Measurements from ENCODE around the gene ZNF578.
A peak's percentile ranks its signal among the peaks of the same experiment; 100 is the strongest.
"Not testable (repeated sequence)": the region's sequence is repeated elsewhere in the genome, so short reads cannot be mapped to it uniquely, and the experiment has no call there.

ZNF578 gene

DNA sequence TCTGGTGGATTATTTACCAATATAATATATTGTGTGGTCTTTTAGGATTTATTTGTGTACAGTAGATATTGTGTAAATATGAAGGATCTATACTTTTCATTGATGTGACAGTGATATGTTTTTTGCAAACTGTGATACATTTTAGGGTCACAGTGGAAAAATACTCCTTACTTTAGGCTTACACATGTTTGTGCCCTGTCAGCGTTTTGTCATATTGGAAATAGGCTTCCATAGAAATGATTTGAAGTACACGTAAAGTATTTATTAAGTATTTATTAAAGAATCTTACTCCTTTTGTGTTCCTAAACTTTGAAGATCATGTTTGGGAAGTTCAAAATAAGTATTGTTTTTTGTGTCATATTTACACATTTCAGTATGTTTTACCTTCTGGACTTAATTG is 79.1 kb downstream of the ZNF578 start:
- no peaks in the 10 kb centered on the region for H3K9me3 ChIP-seq (ENCODE audit: control insufficient read depth, low read length)
- TF ChIP-seq, protein P1, sequence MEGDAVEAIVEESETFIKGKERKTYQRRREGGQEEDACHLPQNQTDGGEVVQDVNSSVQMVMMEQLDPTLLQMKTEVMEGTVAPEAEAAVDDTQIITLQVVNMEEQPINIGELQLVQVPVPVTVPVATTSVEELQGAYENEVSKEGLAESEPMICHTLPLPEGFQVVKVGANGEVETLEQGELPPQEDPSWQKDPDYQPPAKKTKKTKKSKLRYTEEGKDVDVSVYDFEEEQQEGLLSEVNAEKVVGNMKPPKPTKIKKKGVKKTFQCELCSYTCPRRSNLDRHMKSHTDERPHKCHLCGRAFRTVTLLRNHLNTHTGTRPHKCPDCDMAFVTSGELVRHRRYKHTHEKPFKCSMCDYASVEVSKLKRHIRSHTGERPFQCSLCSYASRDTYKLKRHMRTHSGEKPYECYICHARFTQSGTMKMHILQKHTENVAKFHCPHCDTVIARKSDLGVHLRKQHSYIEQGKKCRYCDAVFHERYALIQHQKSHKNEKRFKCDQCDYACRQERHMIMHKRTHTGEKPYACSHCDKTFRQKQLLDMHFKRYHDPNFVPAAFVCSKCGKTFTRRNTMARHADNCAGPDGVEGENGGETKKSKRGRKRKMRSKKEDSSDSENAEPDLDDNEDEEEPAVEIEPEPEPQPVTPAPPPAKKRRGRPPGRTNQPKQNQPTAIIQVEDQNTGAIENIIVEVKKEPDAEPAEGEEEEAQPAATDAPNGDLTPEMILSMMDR (IDR thresholded peaks at IDR 0.05), result no peak
- H3K36me3 ChIP-seq (ENCODE audit: control insufficient read depth, insufficient read depth, low read length), result no peaks in the 10 kb centered on the region
- H2AFZ ChIP-seq, result no peak overlapping the region
- no peaks in the 10 kb centered on the region for H3K27me3 ChIP-seq (ENCODE audit: control insufficient read depth, insufficient read depth, low read length)
- H3K4me1 ChIP-seq, result no peaks in the 10 kb centered on the region
- H3K9ac ChIP-seq, result no peak overlapping the region
- H3K79me2 ChIP-seq, result peaks cover 22% of the 10 kb centered on the region
- no peak overlapping the region for H3K4me3 ChIP-seq (ENCODE audit: low read depth, low read length)
- no peak overlapping the region for H3K4me2 ChIP-seq (ENCODE audit: low read length)
- no peak overlapping the region for H3K27ac ChIP-seq

DNA sequence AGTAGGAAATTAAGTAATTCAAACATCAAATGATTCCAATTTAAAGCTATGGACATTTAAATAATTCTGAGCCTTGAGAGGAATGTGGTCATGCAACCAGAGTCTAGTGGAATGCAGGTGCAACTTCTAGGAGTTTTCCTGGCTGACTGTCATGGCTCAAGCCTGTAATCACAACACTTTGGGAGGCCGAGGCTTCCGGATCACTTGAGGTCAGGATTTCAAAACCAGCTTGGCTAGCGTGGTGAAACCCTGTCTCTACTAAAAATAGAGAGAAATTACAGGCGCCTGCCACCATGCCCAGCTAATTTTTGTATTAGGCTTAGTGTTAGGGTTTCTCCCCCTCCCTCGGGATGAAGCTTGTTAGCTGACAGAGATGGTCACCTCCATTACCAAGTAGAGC is 80.5 kb downstream of the ZNF578 start:
- Histone ChIP-seq H2AFZ (no peak overlapping the region), H3K9ac (no peak overlapping the region), H3K27me3 (ENCODE audit: control insufficient read depth, insufficient read depth, low read length) (no peaks in the 10 kb centered on the region), H3K79me2 (peaks cover 19% of the 10 kb centered on the region), H3K9me3 (ENCODE audit: control insufficient read depth, low read length) (no peaks in the 10 kb centered on the region), H3K36me3 (ENCODE audit: control insufficient read depth, insufficient read depth, low read length) (no peaks in the 10 kb centered on the region), H3K4me2 (ENCODE audit: low read length) (peak overlapping the region; percentile 47), H3K4me3 (ENCODE audit: low read depth, low read length) (peak overlapping the region; percentile 24), H3K4me1 (no peaks in the 10 kb centered on the region), H3K27ac (peak overlapping the region; percentile 70)
- TF ChIP-seq, protein P1 (IDR thresholded peaks at IDR 0.05), result no peak

DNA sequence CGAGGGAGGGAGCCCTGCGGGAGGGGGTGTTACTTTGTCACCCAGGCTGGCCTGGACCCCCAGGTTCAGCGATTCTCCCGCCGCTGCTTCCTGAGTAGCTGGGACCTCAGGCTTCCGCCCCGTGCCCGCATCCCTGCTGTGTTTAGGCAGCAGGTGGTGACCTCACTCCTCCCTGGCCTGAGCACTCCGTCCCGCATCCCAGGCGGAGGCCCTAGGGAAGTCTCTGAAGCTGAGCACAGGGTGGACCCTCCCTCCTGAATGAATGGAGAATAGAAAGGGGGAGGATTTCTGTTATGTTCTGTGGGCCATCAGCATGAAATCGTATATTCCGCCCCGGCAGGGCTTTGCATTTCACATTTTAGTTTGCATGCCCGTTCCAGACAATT is 82.0 kb downstream of the ZNF578 start:
- Histone ChIP-seq H2AFZ (peak overlapping the region; percentile 11), H3K27ac (peak overlapping the region; percentile 61), H3K79me2 (peaks cover 21% of the 10 kb centered on the region), H3K4me3 (ENCODE audit: low read depth, low read length) (peak overlapping the region; percentile 57), H3K4me2 (ENCODE audit: low read length) (peak overlapping the region; percentile 27)
- not testable (repeated sequence) for H3K4me1 ChIP-seq; H3K9ac ChIP-seq; H3K36me3 ChIP-seq (ENCODE audit: control insufficient read depth, insufficient read depth, low read length); H3K27me3 ChIP-seq (ENCODE audit: control insufficient read depth, insufficient read depth, low read length); H3K9me3 ChIP-seq (ENCODE audit: control insufficient read depth, low read length)

DNA sequence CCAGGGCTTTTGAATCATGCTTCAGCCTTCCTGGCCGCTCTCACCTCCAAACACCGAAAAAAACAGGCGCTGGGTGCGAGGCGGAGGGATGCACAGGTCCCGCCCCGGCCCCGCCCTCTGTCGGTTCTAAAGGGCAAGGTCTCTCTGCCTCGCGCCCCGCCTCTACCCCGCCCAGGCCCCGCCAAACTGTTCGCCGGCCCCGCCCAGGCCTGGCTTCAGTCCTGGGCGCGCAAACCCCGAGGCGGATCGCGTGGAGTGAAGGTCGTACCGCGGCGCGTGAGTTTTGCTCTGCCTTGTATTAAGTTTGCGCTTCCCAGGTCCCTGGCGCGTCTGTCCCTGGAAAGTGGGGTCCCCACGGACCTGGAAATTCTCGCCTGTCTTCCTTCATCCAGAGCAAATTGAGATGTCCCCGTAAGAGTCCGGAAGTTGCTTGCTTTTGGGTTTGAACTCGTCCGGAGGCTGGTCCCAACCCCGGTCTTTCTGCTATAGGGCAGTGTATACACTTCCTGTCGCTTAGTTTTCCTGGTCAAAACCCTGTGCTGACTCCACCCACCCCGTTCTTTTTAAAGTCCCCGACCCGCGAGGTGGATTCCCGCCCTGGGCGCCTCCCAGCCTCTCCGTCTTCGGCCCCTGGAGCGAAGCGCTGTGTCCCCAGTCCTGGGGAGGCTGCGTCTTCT is 82.6 kb downstream of the ZNF578 start:
- Histone ChIP-seq H3K4me2 (ENCODE audit: low read length) (peak overlapping the region; percentile 53), H2AFZ (peak overlapping the region; percentile 63), H3K9ac (no peak overlapping the region), H3K4me3 (ENCODE audit: low read depth, low read length) (peak overlapping the region; percentile 57), H3K36me3 (ENCODE audit: control insufficient read depth, insufficient read depth, low read length) (no peaks in the 10 kb centered on the region), H3K27ac (peak overlapping the region; percentile 61), H3K9me3 (ENCODE audit: control insufficient read depth, low read length) (no peaks in the 10 kb centered on the region), H3K4me1 (no peaks in the 10 kb centered on the region), H3K27me3 (ENCODE audit: control insufficient read depth, insufficient read depth, low read length) (no peaks in the 10 kb centered on the region), H3K79me2 (peaks cover 20% of the 10 kb centered on the region)
- TF ChIP-seq, protein P1 (IDR thresholded peaks at IDR 0.05), result peak; percentile 5

DNA sequence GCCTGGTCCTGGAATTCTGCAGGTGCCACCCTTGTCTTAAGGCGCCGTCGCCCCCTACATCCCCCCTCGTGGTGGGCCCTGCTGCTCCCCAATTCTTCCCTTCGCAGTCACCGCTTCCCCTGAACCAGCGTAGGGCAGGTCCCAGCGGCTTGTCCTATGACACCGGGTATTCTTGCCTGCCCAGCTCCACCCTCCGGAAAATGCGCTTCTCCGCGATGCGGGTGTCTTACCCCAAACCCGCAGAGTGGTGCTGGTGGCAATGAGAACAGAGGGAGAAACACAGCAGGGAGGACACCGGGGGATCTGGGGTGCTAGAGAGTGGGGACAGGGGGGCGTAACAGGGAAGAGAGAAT is 83.1 kb downstream of the ZNF578 start:
- TF ChIP-seq, protein P1 (IDR thresholded peaks at IDR 0.05), result no peak
- Histone ChIP-seq H2AFZ (peak overlapping the region; percentile 63), H3K4me2 (ENCODE audit: low read length) (peak overlapping the region; percentile 53), H3K9me3 (ENCODE audit: control insufficient read depth, low read length) (no peaks in the 10 kb centered on the region), H3K36me3 (ENCODE audit: control insufficient read depth, insufficient read depth, low read length) (no peaks in the 10 kb centered on the region), H3K4me1 (no peaks in the 10 kb centered on the region), H3K27me3 (ENCODE audit: control insufficient read depth, insufficient read depth, low read length) (no peaks in the 10 kb centered on the region), H3K79me2 (peaks cover 18% of the 10 kb centered on the region), H3K9ac (no peak overlapping the region), H3K27ac (peak overlapping the region; percentile 61), H3K4me3 (ENCODE audit: low read depth, low read length) (peak overlapping the region; percentile 57)

DNA sequence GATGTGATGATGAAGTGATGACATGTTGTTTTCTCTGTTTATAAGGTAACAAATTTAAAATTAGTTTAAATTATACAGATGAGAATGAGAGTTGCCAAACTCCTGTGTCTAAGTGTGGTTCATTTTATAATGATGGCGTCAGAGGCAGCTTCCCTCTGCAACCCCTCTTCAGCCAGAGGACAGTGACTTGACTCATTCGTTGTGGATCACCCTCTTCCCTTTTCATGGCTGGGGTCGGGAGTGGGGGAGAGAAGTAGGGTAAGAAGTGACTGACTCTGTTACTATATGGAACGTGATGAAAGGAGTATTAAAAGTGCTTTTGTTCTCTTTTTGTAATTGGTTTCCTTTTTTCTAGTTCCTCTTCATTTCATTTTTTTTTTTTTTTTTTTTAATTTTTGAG is 85.5 kb downstream of the ZNF578 start:
- not testable (repeated sequence) for H3K27ac ChIP-seq; H3K36me3 ChIP-seq (ENCODE audit: control insufficient read depth, insufficient read depth, low read length); H3K27me3 ChIP-seq (ENCODE audit: control insufficient read depth, insufficient read depth, low read length); H3K4me2 ChIP-seq (ENCODE audit: low read length); H3K4me3 ChIP-seq (ENCODE audit: low read depth, low read length); H3K9me3 ChIP-seq (ENCODE audit: control insufficient read depth, low read length); H2AFZ ChIP-seq; H3K9ac ChIP-seq; H3K4me1 ChIP-seq
- H3K79me2 ChIP-seq, result peaks cover 18% of the 10 kb centered on the region

DNA sequence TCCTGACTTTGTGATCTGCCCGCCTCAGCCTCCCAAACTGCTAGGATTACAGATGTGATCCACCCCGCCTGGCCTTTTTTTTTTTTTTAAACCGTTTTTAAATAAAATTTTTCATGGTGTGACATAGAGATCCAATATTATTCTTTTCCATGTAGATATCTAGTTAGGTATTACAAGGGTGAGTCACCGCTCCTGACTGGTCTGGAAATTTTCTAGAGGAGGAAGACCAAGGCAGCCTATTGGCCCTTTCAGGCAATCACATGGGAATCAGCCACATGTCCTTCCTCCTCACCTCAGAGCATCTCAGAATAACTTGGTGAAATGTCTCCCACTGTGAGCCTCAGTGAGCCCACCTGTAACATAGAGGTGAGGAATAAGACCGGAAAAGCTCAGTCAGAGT is 87.8 kb downstream of the ZNF578 start:
- H3K9me3 ChIP-seq (ENCODE audit: control insufficient read depth, low read length); H3K36me3 ChIP-seq (ENCODE audit: control insufficient read depth, insufficient read depth, low read length); H3K4me2 ChIP-seq (ENCODE audit: low read length): not testable (repeated sequence)

More for the DNA sequence above, 87.8 kb downstream of the ZNF578 start:
- H3K27ac ChIP-seq; H3K9ac ChIP-seq; H3K27me3 ChIP-seq (ENCODE audit: control insufficient read depth, insufficient read depth, low read length); H3K4me3 ChIP-seq (ENCODE audit: low read depth, low read length); H2AFZ ChIP-seq; H3K4me1 ChIP-seq: not testable (repeated sequence)
- H3K79me2 ChIP-seq, result peaks cover 16% of the 10 kb centered on the region

Data from parathyroid adenoma (tissue), 2 donors.